Fibroblast of mammary gland (primary cell): ENCODE measurements around the gene PRKN.

ENCODE experiments used
- DNase-seq: peaks from one replicate; pipeline ENCODE4 v3.0.0-alpha.2; 2010; ENCODE audit warnings: low read depth
- H3K4me3 ChIP-seq: 2 replicates; pipeline ENCODE4 v1.5.1; 2011; ENCODE audit warnings: low read depth, mild to moderate bottlenecking, low read length, moderate library complexity; ENCODE audit not compliant: control insufficient read depth
- TF ChIP-seq, protein P1 (sequence below): conservative IDR thresholded peaks from 2 replicates; pipeline ENCODE4 v1.5.1; 2011; ENCODE audit warnings: low read depth, low read length, inconsistent platforms; ENCODE audit not compliant: control insufficient read depth, insufficient read depth

Gene PRKN

DNA sequence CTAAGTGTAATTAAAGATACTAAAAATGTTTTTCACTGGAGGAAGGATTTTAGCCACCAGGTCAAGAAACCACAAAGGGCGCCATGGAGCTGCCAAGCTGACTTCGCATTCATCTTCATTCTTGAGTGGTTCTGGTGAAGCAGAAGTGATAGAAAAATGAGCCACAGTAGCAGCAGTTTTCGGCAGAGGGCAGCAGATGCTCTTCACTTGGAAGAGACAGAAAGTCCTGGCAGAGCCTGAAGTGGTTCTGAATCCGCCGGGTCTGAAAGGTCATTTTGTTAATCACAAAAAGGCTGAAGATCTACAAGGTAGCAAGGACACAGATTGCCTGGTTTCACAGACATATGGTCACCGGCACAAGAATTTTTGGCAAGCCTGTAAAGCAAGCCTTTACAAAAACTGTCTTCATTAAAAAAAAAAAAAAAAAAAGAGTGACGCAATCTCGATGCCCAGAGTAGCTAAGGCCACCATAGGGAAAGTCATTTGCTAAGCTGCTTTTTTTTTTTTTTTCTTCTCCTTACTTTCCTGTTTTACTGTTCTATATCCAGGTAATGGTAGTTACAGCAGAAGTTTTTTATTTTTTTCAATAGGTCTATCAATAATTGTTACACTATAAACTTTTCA, 1108.6 kb downstream of the PRKN start:
- H3K4me3 ChIP-seq = no peak overlapping the region
- TF ChIP-seq, protein P1, sequence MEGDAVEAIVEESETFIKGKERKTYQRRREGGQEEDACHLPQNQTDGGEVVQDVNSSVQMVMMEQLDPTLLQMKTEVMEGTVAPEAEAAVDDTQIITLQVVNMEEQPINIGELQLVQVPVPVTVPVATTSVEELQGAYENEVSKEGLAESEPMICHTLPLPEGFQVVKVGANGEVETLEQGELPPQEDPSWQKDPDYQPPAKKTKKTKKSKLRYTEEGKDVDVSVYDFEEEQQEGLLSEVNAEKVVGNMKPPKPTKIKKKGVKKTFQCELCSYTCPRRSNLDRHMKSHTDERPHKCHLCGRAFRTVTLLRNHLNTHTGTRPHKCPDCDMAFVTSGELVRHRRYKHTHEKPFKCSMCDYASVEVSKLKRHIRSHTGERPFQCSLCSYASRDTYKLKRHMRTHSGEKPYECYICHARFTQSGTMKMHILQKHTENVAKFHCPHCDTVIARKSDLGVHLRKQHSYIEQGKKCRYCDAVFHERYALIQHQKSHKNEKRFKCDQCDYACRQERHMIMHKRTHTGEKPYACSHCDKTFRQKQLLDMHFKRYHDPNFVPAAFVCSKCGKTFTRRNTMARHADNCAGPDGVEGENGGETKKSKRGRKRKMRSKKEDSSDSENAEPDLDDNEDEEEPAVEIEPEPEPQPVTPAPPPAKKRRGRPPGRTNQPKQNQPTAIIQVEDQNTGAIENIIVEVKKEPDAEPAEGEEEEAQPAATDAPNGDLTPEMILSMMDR = peak; percentile 76
- DNase-seq = peak; percentile 78

DNA sequence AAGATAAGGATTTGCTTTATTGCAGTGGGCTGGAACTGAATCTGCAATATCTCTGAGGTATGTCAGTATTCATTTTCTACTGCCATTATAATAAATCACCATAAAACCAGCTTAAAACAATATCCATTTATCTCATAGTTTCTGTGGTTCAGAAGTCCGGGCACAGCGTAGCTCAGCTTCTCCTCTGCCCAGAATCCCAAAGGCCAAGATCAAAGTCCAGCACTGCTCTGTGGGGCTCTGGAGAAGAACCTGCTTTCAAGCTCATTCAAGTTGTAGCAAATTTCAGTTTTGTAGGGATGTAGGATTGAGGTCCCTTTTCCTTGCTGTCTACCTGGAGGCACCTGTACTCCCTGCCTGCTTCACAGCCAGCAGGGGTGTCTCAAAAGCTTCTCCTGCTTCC, 1113.9 kb downstream of the PRKN start:
- TF ChIP-seq, protein P1 = no peak
- no peak overlapping the region for H3K4me3 ChIP-seq
- no peak for DNase-seq

DNA sequence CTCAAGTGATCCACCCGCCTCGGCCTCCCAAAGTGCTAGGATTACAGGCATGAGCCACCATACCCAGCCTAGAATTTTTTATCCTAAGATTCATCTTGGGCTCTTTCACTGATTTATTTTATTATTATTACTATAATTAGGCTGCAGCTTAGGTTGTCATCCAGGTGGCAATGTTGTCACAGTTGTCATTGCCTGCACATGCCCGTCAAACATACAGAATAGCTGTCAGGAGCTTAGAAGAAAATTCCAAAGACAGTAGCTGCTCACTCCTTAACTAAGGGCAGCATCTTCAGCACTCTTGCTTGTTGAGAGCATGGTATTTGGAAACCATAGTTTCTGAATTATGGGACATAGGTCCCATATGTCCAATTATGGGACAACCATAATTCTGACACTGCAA, 1118.8 kb downstream of the PRKN start:
- no peak for DNase-seq
- TF ChIP-seq, protein P1 = no peak
- no peak overlapping the region for H3K4me3 ChIP-seq

DNA sequence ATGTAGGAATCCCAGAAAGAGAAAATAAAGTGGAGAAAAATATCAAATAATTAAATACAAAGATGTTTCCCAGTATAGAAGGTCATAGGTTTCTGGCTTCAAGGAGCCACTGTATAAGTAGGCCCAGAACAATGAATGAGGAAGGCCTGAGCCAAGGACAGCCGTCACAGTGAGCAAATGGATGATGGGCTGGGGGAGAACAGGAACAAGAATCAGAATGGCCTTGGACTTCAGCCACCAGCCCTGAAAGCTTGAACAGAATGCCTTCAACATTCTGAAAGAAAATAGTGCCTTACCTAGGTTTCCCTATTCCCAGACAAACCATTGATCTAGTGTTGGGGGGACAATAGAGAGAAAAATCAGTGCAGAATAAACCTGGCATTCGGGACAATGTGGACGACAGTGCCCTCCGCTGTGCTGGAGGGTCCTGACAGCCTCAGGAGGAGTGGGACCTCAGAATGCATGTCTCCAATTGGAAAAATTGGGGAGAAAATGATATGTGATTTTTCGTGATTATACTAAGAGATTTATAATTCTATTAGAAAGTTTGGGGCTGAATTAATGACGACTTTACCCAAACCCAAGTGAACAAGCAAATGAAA, 1119.8 kb downstream of the PRKN start:
- TF ChIP-seq, protein P1 = no peak
- DNase-seq = no peak
- H3K4me3 ChIP-seq = no peak overlapping the region

DNA sequence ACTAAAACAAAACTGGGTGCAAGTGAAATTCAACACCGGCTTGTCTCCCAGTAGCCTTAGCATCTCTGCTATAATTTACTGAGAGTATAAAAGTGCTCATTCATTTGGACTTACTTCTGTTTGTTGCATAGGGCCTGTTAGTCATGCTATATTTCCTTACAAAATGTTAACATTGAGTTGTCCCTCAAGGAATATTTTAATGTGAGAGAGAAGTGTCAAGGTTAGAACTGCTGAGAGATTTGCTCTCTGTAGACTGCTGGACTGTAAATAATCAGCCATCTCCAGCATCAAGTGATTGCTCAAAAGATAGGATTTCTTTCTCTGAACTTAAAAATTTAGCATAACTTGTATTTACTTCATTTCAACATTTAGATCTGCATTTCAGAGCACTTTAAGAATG, 1125.2 kb downstream of the PRKN start:
- no peak for DNase-seq
- TF ChIP-seq, protein P1 = no peak
- no peak overlapping the region for H3K4me3 ChIP-seq

DNA sequence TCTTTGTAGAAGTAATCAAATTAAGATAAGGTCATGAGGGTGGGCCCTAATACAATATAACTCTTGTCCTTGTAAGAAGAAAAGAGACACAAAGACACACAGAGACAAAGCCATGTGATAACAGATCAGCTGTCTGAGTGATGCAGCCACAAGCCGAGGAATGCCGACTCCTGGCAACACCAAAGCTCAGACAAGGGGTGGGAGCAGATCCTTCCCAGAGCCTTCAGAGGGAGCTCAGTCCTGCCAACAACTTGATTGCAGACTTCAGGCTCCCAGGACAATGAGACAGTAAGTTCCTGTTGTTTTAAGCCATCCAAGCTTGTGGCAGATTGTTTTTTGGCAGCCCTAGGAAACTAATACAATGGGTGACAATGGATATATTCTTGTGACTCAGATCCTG, 1128.7 kb downstream of the PRKN start:
- DNase-seq = no peak
- TF ChIP-seq, protein P1 = no peak
- no peak overlapping the region for H3K4me3 ChIP-seq
